SW 1271 (cell line): ENCODE measurements around the gene TPBGL.

Source experiments
- DNase-seq, 2 experiments: peaks; one replicate each; lab custom pipeline; 2025; lab: John Stamatoyannopoulos, UW

TPBGL gene

DNA sequence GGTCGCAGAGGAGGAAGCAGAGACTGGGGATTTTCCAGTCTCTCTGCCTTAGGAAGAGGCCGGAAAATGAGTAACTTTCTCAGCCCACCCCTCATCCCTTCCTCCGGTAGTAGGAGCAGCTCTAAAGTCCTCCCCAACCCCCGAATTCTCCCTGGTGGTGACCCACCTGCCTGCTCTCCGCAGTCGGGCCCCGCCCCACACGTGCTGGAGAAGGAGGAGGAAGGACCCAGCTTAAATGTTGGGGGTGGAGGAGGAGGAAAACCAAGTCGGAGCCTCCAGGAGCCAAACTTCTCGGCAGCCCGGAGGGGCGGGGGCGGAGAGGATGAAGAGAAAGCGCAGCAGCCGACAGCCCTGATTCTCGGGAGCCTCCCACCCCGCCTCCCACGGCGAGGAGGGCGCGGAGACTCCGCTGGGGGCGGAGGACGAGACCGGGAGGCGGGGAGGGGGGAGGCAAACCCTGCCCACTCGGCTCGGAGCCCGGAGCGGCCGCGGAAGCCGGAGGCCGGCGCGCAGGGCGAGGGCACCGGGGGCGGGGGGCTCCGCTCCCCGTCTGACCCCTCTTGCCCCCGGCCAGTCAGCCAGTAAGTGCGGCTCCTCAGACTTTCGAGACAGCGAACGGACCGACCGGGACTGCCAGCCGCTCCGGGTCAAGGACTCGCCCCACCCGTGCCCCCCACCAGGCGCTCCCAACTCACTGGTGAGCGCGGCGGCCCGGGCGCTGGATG is at the start of gene TPBGL:
Gene TPBGL (plus strand): TSS at position 464 of the 725 bp plus-strand sequence. CDS start 276 bp downstream, outside the sequence.
- DNase-seq, result no peak

GRCh38 chr11:75191330-75191717 is 49.2 kb upstream of the TPBGL start:
- DNase-seq, result no peak

DNA sequence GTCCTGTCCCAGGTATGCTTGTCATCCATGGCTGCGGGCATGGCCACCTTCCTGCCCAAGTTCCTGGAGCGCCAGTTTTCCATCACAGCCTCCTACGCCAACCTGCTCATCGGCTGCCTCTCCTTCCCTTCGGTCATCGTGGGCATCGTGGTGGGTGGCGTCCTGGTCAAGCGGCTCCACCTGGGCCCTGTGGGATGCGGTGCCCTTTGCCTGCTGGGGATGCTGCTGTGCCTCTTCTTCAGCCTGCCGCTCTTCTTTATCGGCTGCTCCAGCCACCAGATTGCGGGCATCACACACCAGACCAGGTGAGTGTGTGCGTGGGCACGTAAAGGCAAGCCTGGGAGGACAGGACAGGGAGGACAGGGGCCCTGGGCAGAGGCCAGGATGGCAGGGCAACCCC is 47.3 kb upstream of the TPBGL start:
- no peak for DNase-seq

DNA sequence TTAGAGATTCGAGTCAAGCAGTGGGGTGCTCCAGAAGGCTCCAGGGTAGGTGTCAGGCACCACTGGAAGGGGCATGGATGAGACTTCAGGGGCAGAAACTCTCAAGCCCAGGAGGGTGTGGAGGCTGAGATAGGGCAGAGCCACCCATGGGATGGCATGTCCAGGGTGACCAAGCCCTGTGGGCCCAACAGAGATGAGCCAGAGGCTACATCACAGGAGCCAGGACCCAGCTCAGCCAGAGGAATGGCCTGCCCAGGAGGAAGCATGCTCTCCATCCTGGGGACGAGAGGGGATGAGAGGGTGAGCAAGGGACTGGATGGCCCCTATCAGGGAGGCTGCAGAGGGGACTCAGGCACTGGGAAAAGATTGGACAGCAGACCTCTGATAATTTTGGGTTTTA is 46.9 kb upstream of the TPBGL start:
- DNase-seq, result no peak

GRCh38 chr11:75194147-75194546 is 46.4 kb upstream of the TPBGL start:
- no peak for DNase-seq

DNA sequence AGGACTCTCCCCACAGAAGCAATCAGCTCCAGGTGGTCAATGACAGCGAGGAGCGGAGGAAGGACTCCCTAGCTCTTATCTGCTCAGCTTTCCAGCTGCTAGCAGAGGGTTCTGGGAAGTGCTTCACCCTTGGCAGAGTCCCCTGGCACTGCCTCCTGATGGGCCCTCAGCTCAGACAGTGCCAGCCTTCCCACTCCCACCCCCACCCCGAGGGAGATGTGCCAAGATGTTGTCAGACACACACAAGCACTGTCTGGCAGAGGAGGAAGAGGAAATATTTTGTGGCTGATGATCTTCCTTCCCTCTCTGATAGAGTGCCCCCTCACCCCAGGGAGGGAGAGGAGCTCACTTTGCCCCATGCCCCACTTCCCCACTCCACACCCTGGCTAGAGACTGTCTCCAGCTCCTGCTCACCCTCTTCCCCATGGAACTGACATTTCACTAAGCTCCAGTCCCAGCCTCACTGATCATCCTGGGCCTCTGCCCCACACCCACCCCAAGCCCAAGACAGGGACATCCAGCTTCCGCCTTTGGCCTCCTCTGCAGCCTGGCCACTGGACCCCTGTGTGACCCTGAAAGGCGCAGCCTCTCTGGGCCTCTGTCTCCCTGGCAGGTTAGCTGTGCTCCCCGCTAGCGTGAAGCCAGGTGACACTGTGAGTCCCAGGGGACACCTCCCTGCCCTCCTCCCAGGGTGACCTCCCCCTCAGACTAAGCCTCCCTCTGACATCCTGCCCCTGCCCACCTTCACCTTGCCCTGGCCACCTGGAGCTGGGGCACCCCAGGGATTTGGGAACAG is 45.2 kb upstream of the TPBGL start:
- no peak for DNase-seq

- DNase-seq, result no peak
Measured at GRCh38 chr11:75196426-75196825, 44.1 kb upstream of the TPBGL start.

- DNase-seq, result no peak
Measured at GRCh38 chr11:75197512-75198277, 42.9 kb upstream of the TPBGL start.

DNA sequence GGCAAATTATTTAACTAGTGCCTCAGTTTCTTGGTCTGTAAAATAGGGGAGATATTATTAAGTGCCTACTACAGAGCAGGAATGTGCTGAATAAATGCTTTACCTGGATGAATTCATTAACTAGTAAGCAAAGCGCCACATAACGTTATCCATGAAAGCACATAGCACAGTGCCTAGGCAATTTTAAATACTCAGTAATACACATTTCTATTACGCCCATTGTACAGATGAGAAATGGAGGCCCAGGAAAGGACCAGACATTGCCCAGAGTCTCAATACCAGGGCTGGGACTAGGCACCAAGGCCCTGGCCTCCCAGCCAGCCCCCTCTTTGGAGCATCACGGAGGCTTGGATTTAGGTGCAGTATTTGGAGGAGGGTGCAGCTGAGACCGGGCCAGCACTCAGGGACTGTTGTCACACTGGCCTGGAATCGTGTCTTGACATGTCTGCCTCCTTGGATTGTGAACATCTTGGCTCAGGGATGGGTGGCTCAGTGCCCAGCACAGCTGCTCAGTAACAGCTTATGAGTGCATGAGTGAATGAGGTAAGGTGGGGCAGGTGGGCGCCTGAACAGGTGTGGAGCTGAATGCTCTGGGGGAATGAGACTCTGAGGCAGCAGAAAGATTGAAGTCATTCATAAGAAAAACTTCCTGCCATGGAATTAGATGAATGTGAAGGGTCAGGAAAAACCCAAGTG is 42.1 kb upstream of the TPBGL start:
- no peak for DNase-seq

- no peak for DNase-seq
Measured at GRCh38 chr11:75199412-75199955, 41.1 kb upstream of the TPBGL start.

GRCh38 chr11:75200051-75200450 is 40.5 kb upstream of the TPBGL start:
- no peak for DNase-seq

DNA sequence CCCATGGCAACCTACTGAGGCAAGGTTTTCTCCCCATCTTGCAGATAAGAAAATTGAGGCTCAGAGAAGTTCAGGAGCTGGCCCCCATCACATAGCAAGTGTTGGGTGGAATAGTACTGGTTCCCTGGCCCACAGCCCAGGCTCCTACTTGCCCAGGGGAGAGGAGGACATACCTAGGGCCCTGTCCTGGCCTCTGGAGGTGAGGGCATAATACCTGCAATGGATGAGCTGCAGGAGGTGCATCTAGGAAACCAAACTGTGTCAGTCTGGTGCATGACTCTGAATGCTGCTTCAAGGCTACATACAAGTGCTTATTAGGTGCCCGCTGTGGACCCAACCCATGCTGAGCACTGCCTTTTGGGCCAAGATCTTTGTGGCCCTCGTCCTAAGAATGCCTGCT is 40.0 kb upstream of the TPBGL start:
- no peak for DNase-seq

DNA sequence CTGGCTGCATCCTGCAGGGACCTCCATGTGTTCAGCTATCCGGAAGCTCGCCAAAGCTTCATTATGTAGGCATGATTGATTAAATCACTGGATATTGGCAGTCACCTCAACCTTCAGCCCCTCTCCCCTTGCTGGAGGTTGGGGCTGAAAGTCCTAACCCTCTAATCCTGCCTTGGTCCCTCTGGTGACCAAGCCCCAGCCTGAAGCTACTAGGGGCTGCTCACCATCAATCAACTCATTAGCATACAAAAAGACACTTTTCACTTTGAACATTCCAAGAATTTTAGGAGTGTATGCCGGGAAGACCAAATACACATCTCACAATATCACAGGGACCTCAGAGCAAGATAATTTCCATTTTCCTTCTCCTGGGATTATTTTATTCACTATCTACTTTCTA is 38.8 kb upstream of the TPBGL start:
- DNase-seq, result no peak

DNA sequence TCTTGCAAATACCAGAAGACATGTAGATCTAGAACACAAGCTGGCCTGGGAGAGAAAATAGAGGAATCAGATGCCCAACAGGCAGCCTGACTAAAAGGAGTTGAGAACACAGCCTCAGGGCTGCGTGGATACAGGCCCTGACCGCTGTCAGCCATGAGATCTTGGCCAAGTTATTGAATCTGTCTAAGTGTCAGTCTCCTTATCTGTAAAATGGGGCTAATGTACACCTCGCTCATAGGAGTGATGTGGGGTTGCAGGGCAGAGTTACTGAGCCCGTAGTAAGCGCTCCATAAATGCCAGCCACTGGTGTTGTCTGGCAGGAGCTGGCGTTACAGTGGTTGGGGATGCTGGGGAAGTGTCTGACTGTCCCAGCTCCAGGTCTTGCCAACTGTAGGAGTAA is 38.4 kb upstream of the TPBGL start:
- no peak for DNase-seq

- no peak for DNase-seq
Measured at GRCh38 chr11:75203138-75203537, 37.4 kb upstream of the TPBGL start.

DNA sequence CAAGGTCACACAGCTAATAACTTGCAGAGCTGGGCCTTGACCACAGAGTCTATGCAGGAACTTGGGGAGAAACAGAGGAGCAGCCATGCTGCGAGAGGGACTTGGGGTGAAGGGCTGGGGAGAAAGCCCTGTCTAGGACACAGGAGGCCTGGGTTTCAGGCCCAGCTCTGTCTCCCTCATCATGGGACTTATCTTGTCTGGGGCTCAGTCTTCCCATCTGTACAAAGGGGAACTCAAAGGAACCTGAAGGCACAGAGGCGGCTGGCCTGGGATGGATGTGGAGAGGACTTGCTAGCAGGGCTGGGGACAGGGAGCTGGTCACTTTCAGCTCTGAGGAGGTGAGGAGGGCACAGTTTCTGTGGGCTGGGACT is 36.9 kb upstream of the TPBGL start:
- DNase-seq, result no peak

GRCh38 chr11:75204012-75204674 is 36.4 kb upstream of the TPBGL start:
- no peak for DNase-seq

DNA sequence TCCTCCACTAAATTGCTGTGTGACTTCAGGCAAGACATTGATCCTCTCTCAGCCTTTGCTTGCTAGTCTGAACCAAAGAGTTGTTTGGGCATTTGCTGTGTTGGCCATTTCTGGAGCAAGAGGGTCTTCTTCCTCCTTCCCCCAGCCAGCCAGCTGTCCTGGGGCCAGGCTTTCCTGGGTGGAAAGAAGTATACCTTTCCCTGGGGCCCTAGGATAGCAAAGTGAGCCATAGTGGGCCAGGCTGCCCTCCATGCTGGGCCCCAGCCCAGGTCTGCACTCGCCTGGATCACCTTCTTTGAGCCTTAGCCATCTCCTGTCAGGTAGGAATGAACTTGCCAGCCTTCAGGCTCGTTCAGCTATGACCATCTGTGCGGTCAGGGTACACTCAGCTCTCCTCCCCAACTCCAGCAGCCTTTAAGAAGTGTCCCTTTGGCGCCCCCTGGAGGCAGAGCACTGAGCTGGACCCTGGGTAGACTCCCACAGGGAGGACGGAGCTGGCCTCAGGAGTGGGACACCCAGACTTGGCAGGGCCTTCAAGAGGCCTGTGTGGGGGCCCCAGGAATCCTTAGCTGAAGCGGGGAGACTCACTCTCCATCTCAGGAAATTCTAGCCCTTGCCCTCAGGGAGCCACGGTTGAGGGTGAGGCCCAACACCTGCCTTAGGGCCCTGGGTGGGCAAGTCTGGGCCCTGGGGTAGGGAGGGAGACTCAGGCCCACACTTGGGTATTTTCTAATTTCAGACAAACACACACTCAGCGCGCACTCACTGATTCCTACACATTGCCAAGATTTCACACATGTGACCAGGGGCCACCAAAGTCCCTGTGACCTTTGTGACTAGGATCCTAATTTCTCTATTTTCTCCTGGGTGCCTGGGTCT is 35.6 kb upstream of the TPBGL start:
- peak; percentile 50 to 68 for DNase-seq

- DNase-seq, result no peak
Measured at GRCh38 chr11:75205564-75206020, 35.0 kb upstream of the TPBGL start.

- DNase-seq, result no peak
Measured at GRCh38 chr11:75208446-75208845, 32.1 kb upstream of the TPBGL start.
